ENCODE results near the gene HAUS8.

Gene HAUS8, protein sequence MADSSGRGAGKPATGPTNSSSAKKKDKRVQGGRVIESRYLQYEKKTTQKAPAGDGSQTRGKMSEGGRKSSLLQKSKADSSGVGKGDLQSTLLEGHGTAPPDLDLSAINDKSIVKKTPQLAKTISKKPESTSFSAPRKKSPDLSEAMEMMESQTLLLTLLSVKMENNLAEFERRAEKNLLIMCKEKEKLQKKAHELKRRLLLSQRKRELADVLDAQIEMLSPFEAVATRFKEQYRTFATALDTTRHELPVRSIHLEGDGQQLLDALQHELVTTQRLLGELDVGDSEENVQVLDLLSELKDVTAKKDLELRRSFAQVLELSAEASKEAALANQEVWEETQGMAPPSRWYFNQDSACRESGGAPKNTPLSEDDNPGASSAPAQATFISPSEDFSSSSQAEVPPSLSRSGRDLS

DNA sequence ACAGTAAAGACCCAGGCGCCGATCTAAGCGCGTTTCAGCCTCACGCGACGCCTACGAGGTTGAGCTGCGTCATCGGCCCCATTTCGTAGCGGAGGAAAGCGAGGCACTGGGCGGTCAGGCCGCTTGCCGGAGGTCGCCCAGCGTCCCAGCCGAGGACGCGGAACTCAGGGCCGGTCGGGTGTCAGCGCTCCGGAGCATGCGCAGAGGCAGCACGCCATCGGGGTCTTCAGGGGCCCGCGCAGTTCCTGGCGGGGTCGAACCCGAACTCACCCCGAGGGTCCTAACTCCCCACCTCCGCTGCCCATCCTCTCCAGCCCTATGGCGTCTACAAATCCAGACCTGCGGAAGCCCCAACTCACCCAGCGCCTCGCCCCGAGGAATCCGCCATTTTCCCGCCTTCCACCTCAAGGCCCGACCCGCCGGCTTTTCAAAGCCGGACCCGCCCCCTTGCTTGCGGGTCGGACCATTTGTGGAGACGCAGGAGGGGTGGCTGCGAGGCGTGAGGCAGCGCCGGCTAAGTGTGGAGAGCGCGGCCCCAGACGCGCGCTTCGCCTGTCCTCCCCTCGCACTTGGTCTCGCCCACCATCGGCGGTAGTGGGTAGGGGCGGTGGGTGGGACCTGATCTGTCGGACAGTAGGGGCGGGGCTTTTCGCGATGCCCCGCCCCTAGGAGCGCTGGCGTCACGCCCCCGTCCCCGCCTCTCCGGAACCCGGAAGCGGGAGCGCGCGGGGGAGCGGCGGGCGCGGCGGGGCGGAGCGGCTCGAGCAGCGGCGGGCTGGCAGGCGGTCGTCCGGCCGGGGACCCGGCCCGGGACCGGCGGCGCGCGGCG lies at the start of gene HAUS8, which contains the start of gene MYO9B:
TSS of gene HAUS8 (minus strand) at position 418 of the 829 bp plus-strand sequence. CDS start at position 388, 30 bp downstream.
TSS of gene MYO9B (plus strand) at position 743 of the 829 bp plus-strand sequence. CDS start 25,941 bp downstream, outside the sequence.
- Histone ChIP-seq H3K4me3 (ENCODE audit: severe bottlenecking) (peak within 1 kb of the TSS; percentile 80), H3K36me3 (ENCODE audit: low read depth) (peaks cover 21% of the 10 kb centered on the region), H3K27ac (ENCODE audit: poor library complexity, severe bottlenecking) (peak within 1 kb of the TSS; percentile 40), H3K9me3 (ENCODE audit: severe bottlenecking) (no peaks in the 10 kb centered on the region), H3K4me1 (ENCODE audit: insufficient read depth, poor library complexity, severe bottlenecking) (peaks cover 21% of the 10 kb centered on the region), H3K27me3 (ENCODE audit: insufficient read depth, poor library complexity, severe bottlenecking) (no peaks in the 10 kb centered on the region)
- peak; percentile 99 for DNase-seq (ENCODE audit: low spot score)
- peak; percentile 75 for ATAC-seq (ENCODE audit: low read depth)
- TF ChIP-seq, protein P1, sequence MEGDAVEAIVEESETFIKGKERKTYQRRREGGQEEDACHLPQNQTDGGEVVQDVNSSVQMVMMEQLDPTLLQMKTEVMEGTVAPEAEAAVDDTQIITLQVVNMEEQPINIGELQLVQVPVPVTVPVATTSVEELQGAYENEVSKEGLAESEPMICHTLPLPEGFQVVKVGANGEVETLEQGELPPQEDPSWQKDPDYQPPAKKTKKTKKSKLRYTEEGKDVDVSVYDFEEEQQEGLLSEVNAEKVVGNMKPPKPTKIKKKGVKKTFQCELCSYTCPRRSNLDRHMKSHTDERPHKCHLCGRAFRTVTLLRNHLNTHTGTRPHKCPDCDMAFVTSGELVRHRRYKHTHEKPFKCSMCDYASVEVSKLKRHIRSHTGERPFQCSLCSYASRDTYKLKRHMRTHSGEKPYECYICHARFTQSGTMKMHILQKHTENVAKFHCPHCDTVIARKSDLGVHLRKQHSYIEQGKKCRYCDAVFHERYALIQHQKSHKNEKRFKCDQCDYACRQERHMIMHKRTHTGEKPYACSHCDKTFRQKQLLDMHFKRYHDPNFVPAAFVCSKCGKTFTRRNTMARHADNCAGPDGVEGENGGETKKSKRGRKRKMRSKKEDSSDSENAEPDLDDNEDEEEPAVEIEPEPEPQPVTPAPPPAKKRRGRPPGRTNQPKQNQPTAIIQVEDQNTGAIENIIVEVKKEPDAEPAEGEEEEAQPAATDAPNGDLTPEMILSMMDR (IDR thresholded peaks at IDR 0.05; ENCODE audit: poor library complexity, severe bottlenecking) = no peak

DNA sequence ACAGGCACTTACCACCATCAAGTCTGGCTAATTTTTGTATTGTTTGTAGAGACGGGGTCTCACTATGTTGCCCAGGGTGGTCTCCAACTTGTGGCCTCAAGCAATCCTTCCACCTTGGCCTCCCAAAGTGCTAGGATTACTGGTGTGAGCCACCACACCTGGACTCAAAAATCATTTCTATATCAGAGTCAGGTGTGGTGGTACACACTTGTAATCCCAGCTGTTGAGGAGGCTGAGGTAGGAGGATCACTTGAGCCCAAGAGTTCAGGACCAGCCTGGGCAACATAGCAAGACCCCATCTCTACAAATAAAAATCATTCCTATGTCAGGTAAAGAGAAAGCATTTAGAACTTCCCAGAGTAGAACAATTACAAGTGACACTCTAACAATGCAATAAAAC lies 48.8 kb upstream of the HAUS8 start:
- Histone ChIP-seq H3K4me1 (ENCODE audit: insufficient read depth, poor library complexity, severe bottlenecking) (no peaks in the 10 kb centered on the region), H3K4me3 (ENCODE audit: severe bottlenecking) (no peak overlapping the region), H3K9me3 (ENCODE audit: severe bottlenecking) (no peaks in the 10 kb centered on the region), H3K27me3 (ENCODE audit: insufficient read depth, poor library complexity, severe bottlenecking) (no peaks in the 10 kb centered on the region), H3K27ac (ENCODE audit: poor library complexity, severe bottlenecking) (no peak overlapping the region), H3K36me3 (ENCODE audit: low read depth) (peaks cover 8% of the 10 kb centered on the region; the same call in 1 of the 2 replicates)
- ATAC-seq (ENCODE audit: low read depth) (no peak), DNase-seq (ENCODE audit: low spot score) (no peak)
- TF ChIP-seq, protein P1 (IDR thresholded peaks at IDR 0.05; ENCODE audit: poor library complexity, severe bottlenecking) = no peak

DNA sequence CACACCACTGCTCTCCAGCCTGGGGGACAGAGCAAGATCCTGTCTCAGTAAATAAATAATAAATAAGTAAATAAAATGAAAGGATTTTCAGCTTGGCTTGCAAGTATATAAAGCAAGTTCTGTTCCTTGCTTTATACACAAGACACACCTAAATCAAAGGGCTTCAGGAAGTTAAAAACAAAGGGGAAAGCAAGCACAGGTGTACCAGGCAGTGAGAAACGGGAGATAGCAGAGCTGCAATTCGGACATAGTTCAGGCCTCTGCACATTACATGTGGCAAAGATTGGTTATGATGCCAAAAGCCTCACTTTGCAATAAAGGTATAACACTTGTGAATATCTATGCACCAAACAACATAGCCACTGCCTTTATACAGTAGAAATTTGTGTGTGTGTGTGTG lies 47.8 kb upstream of the HAUS8 start:
- Histone ChIP-seq H3K9me3 (ENCODE audit: severe bottlenecking) (no peaks in the 10 kb centered on the region), H3K27me3 (ENCODE audit: insufficient read depth, poor library complexity, severe bottlenecking) (no peaks in the 10 kb centered on the region), H3K27ac (ENCODE audit: poor library complexity, severe bottlenecking) (no peak overlapping the region), H3K4me3 (ENCODE audit: severe bottlenecking) (no peak overlapping the region), H3K4me1 (ENCODE audit: insufficient read depth, poor library complexity, severe bottlenecking) (no peaks in the 10 kb centered on the region), H3K36me3 (ENCODE audit: low read depth) (peaks cover 11% of the 10 kb centered on the region; the same call in 1 of the 2 replicates)
- no peak for DNase-seq (ENCODE audit: low spot score)
- TF ChIP-seq, protein P1 (IDR thresholded peaks at IDR 0.05; ENCODE audit: poor library complexity, severe bottlenecking) = no peak
- no peak for ATAC-seq (ENCODE audit: low read depth)

- Histone ChIP-seq H3K36me3 (ENCODE audit: low read depth) (peaks cover 11% of the 10 kb centered on the region; the same call in 1 of the 2 replicates), H3K4me1 (ENCODE audit: insufficient read depth, poor library complexity, severe bottlenecking) (no peaks in the 10 kb centered on the region), H3K9me3 (ENCODE audit: severe bottlenecking) (no peaks in the 10 kb centered on the region), H3K4me3 (ENCODE audit: severe bottlenecking) (no peak overlapping the region), H3K27me3 (ENCODE audit: insufficient read depth, poor library complexity, severe bottlenecking) (no peaks in the 10 kb centered on the region), H3K27ac (ENCODE audit: poor library complexity, severe bottlenecking) (no peak overlapping the region)
- ATAC-seq (ENCODE audit: low read depth) (no peak), DNase-seq (ENCODE audit: low spot score) (no peak)
- TF ChIP-seq, protein P1 (IDR thresholded peaks at IDR 0.05; ENCODE audit: poor library complexity, severe bottlenecking) = no peak
Measured at GRCh38 chr19:17121736-17122293, 46.6 kb upstream of the HAUS8 start.
